HFFc6 (cell line): ENCODE measurements around the gene VRK1. TPM values are rescaled to one million over a fixed set of nuclear protein-coding genes. Genes with fewer than 3 reads are reported as not detected.

Source experiments
- DNase-seq: peaks from one replicate; pipeline ENCODE4 v3.0.0-alpha.2; 2018
- H3K27ac Mint-ChIP-seq: 2 replicates; pipeline ENCODE4 v1.8.0; 2020; ENCODE audit warnings: mild to moderate bottlenecking, mixed read lengths
- H3K27me3 Mint-ChIP-seq: 2 replicates; pipeline ENCODE4 v1.8.0; 2021; ENCODE audit warnings: mild to moderate bottlenecking, moderate library complexity, mixed read lengths; ENCODE audit not compliant: insufficient read depth
- H3K36me3 Mint-ChIP-seq: 2 replicates; pipeline ENCODE4 v1.8.0; 2021; ENCODE audit warnings: low read depth, mixed read lengths
- H3K4me1 Mint-ChIP-seq: 2 replicates; pipeline ENCODE4 v1.8.0; 2020; ENCODE audit warnings: low read depth, mixed read lengths
- H3K4me3 Mint-ChIP-seq: 2 replicates; pipeline ENCODE4 v1.8.0; 2020; ENCODE audit warnings: mild to moderate bottlenecking, moderate library complexity, mixed read lengths
- H3K9me3 Mint-ChIP-seq: 2 replicates; pipeline ENCODE4 v1.8.0; 2020; ENCODE audit warnings: mild to moderate bottlenecking, mixed read lengths
- total RNA-seq, 6 experiments: library from RNA; stranded (reverse); fragmentation: NEBNext Ultra II Directional; extraction: Animal tissue kit (Norgen Biotek cat#: 25700); gene quantifications; 2 replicates in 1 of 6; 3 replicates in 5 of 6; pipeline ENCODE4 v1.2.3, GENCODE V29; 2021
- TF ChIP-seq, protein P1 (sequence below): fragments of 200-600 bp; sonication (generic); IDR thresholded peaks from 2 replicates; pipeline ENCODE4 v1.5.0; 2021; ENCODE audit warnings: antibody characterized with exemption, mild to moderate bottlenecking

Gene VRK1
- total RNA-seq, 6 experiments from 2014 or later: 10.1 to 19.1 (median 17.5) TPM

- H3K4me1 Mint-ChIP-seq: peaks cover 11% of the 10 kb centered on the region
- DNase-seq: no peak
- TF ChIP-seq, protein P1, sequence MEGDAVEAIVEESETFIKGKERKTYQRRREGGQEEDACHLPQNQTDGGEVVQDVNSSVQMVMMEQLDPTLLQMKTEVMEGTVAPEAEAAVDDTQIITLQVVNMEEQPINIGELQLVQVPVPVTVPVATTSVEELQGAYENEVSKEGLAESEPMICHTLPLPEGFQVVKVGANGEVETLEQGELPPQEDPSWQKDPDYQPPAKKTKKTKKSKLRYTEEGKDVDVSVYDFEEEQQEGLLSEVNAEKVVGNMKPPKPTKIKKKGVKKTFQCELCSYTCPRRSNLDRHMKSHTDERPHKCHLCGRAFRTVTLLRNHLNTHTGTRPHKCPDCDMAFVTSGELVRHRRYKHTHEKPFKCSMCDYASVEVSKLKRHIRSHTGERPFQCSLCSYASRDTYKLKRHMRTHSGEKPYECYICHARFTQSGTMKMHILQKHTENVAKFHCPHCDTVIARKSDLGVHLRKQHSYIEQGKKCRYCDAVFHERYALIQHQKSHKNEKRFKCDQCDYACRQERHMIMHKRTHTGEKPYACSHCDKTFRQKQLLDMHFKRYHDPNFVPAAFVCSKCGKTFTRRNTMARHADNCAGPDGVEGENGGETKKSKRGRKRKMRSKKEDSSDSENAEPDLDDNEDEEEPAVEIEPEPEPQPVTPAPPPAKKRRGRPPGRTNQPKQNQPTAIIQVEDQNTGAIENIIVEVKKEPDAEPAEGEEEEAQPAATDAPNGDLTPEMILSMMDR: no peak
- H3K27me3 Mint-ChIP-seq: no peaks in the 10 kb centered on the region
- no peak overlapping the region for H3K4me3 Mint-ChIP-seq
- no peak overlapping the region for H3K27ac Mint-ChIP-seq
- H3K9me3 Mint-ChIP-seq: no peaks in the 10 kb centered on the region
- peaks cover 5% of the 10 kb centered on the region; the same call in 1 of the 2 replicates for H3K36me3 Mint-ChIP-seq
Measured at GRCh38 chr14:96889091-96889490, 91.9 kb downstream of the VRK1 start.

GRCh38 chr14:96893966-96894622 is 96.9 kb downstream of the VRK1 start:
- no peaks in the 10 kb centered on the region; the same call in 1 of the 2 replicates for H3K27me3 Mint-ChIP-seq
- TF ChIP-seq, protein P1: no peak
- peaks cover 6% of the 10 kb centered on the region; the same call in 1 of the 2 replicates for H3K4me1 Mint-ChIP-seq
- H3K36me3 Mint-ChIP-seq: no peaks in the 10 kb centered on the region
- H3K27ac Mint-ChIP-seq: no peak overlapping the region
- H3K4me3 Mint-ChIP-seq: no peak overlapping the region
- no peak for DNase-seq
- no peaks in the 10 kb centered on the region for H3K9me3 Mint-ChIP-seq

- no peaks in the 10 kb centered on the region; the same call in 1 of the 2 replicates for H3K27me3 Mint-ChIP-seq
- TF ChIP-seq, protein P1: no peak
- H3K4me1 Mint-ChIP-seq: peaks cover 6% of the 10 kb centered on the region; the same call in 1 of the 2 replicates
- H3K27ac Mint-ChIP-seq: no peak overlapping the region
- no peak overlapping the region for H3K4me3 Mint-ChIP-seq
- H3K36me3 Mint-ChIP-seq: no peaks in the 10 kb centered on the region
- DNase-seq: no peak
- no peaks in the 10 kb centered on the region for H3K9me3 Mint-ChIP-seq
Measured at GRCh38 chr14:96894966-96895365, 97.8 kb downstream of the VRK1 start.

- Mint-ChIP-seq H3K4me3 (no peak overlapping the region), H3K27me3 (no peaks in the 10 kb centered on the region; the same call in 1 of the 2 replicates), H3K9me3 (no peaks in the 10 kb centered on the region), H3K4me1 (peaks cover 6% of the 10 kb centered on the region; the same call in 1 of the 2 replicates), H3K27ac (no peak overlapping the region), H3K36me3 (no peaks in the 10 kb centered on the region)
- DNase-seq: no peak
- TF ChIP-seq, protein P1: no peak
Measured at GRCh38 chr14:96895658-96896271, 98.6 kb downstream of the VRK1 start.

DNA sequence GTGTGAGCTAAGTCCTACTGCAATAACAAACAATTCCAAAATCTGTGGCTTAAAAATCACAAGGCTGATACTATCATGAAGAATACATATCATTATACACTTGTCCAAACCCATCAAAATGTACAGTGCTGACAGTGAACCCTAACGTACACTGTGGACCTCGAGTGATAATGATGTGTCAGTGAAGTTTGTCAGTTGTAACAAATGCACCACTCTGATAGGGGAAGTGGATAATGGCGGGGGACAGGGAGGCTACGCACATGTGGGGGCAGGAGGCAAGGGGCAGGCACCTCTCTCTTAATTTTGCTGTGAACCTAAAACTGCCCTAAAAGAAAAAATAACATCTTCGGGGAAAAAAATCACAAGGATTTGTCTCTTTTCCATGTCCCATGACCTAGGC is 100.0 kb downstream of the VRK1 start:
- Mint-ChIP-seq H3K9me3 (no peaks in the 10 kb centered on the region), H3K36me3 (no peaks in the 10 kb centered on the region), H3K4me3 (no peak overlapping the region), H3K27ac (no peak overlapping the region), H3K4me1 (peaks cover 6% of the 10 kb centered on the region; the same call in 1 of the 2 replicates), H3K27me3 (no peaks in the 10 kb centered on the region; the same call in 1 of the 2 replicates)
- no peak for DNase-seq
- TF ChIP-seq, protein P1: no peak
